WI38 (cell line): ENCODE data around the gene MEF2C.
"Not testable (repeated sequence)": the region's sequence is repeated elsewhere in the genome, so short reads cannot be mapped to it uniquely, and the experiment has no call there.

ENCODE experiments used
- H3K4me3 ChIP-seq: 2 replicates; pipeline ENCODE4 v1.5.1; 2011; ENCODE audit warnings: low read depth, mild to moderate bottlenecking, control low read depth, low read length
- TF ChIP-seq, protein P1 (sequence below): IDR thresholded peaks from 2 replicates; pipeline ENCODE4 v1.5.1; 2012; ENCODE audit warnings: low read depth, mild to moderate bottlenecking, control low read depth, low read length

The MEF2C gene

GRCh38 chr5:88923623-88924329, 40.8 kb upstream of the MEF2C start:
- TF ChIP-seq, protein P1, sequence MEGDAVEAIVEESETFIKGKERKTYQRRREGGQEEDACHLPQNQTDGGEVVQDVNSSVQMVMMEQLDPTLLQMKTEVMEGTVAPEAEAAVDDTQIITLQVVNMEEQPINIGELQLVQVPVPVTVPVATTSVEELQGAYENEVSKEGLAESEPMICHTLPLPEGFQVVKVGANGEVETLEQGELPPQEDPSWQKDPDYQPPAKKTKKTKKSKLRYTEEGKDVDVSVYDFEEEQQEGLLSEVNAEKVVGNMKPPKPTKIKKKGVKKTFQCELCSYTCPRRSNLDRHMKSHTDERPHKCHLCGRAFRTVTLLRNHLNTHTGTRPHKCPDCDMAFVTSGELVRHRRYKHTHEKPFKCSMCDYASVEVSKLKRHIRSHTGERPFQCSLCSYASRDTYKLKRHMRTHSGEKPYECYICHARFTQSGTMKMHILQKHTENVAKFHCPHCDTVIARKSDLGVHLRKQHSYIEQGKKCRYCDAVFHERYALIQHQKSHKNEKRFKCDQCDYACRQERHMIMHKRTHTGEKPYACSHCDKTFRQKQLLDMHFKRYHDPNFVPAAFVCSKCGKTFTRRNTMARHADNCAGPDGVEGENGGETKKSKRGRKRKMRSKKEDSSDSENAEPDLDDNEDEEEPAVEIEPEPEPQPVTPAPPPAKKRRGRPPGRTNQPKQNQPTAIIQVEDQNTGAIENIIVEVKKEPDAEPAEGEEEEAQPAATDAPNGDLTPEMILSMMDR = no peak
- no peak overlapping the region for H3K4me3 ChIP-seq

- not testable (repeated sequence) for H3K4me3 ChIP-seq
Measured at GRCh38 chr5:88912743-88913142, 29.8 kb upstream of the MEF2C start.

GRCh38 chr5:88911059-88911572, 28.1 kb upstream of the MEF2C start:
- H3K4me3 ChIP-seq = not testable (repeated sequence)

GRCh38 chr5:88904478-88904877, 21.5 kb upstream of the MEF2C start:
- not testable (repeated sequence) for H3K4me3 ChIP-seq

GRCh38 chr5:88903966-88904365, 21.0 kb upstream of the MEF2C start:
- not testable (repeated sequence) for H3K4me3 ChIP-seq

DNA sequence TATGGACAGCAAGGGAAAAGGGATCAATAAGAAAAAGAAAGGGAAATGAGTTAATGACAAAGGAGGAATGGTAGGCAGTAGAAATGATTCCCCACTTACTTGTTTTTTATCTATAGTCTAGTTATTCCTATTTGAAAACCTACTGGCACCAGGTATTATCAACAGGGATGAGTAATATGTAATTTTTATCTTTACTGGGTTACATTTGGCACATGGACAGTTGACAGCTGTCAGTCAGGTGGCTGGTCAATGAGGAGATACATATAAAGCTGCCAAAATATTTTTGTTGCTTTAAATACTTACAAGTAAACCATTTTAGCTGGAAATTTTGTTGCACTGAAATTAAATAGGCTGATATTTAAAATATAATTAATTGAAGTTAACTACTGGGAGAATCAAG, 18.1 kb upstream of the MEF2C start:
- H3K4me3 ChIP-seq = not testable (repeated sequence)

GRCh38 chr5:88899096-88899737, 16.2 kb upstream of the MEF2C start:
- TF ChIP-seq, protein P1 = no peak
- H3K4me3 ChIP-seq = no peak overlapping the region

- no peak overlapping the region for H3K4me3 ChIP-seq
- TF ChIP-seq, protein P1 = no peak
Measured at GRCh38 chr5:88897748-88898147, 14.8 kb upstream of the MEF2C start.

DNA sequence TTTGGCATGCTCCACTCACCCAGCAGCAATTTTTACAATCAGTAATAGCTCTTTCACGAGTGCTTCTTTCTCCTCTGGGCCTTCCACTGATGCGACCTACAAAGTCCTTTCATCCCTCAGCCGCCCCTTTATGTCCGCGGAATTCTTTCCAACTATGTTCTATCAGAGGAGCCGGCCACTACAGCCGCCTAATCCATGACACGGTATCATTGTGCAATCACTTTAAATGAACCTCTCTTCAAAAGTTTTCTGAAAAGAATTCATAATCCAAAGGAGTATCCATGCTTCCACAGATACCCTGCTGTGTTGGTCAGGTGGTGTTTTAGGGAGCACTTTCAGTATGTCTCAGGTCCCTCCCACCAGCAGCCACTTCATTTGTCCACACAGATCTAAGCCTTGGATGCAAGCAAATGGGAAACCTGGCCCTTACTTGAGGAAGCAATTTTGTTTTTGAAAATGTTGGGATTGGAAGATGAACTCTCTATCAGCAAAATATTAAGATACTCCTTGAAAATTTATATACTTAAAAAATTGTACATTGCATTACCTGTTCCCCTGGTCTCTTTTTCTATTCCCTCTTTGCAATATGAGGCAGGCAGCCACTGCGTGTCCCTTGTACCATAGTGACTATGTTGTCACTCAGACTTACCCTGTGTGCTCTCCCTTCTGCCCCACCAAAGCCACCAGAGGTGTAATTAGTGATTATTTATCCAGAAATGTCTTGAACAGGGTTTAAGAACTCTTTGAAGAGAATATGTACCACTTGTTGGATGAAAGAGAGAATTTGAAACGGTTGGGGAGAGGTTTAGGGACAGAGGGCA, 12.9 kb upstream of the MEF2C start:
- H3K4me3 ChIP-seq = no peak overlapping the region
- TF ChIP-seq, protein P1 = no peak
